HepG2 (cell line): ENCODE results near the gene CDCP2. TPM values are rescaled to one million over a fixed set of nuclear protein-coding genes. Genes with fewer than 3 reads are reported as not detected.
A peak's percentile ranks its signal among the peaks of the same experiment; 100 is the strongest.

Source experiments
- CREM ChIP-seq, 2 experiments: sonication (generic) in 1 of 2; formaldehyde crosslinking in 1 of 2; IDR thresholded peaks; 2 replicates each; pipeline versions ENCODE4 v1.4.0 to v1.6.1; 2016 to 2020; ENCODE audit warnings: antibody characterized with exemption in 1 of 2, mild to moderate bottlenecking in 1 of 2, missing genetic modification reagents in 1 of 2
- HNF4G ChIP-seq, 2 experiments: sonication (generic) in 1 of 2; formaldehyde crosslinking in 1 of 2; IDR thresholded peaks; 2 replicates each; pipeline versions ENCODE4 v1.4.0 to v1.6.1; 2011 to 2020; ENCODE audit warnings: borderline replicate concordance in 2 of 2, low read depth in 2 of 2, mild to moderate bottlenecking in 2 of 2, low read length in 1 of 2, missing genetic modification reagents in 1 of 2, moderate library complexity in 1 of 2
- JARID2 ChIP-seq: sonication (generic); formaldehyde crosslinking; IDR thresholded peaks from 2 replicates; pipeline ENCODE4 v1.8.1; 2023; ENCODE audit warnings: missing genetic modification reagents, inconsistent platforms; ENCODE audit not compliant: insufficient replicate concordance
- KDM6A ChIP-seq: IDR thresholded peaks from 2 replicates; pipeline ENCODE4 v1.6.1; 2016; ENCODE audit warnings: low read depth
- MIER2 ChIP-seq: IDR thresholded peaks from 2 replicates; pipeline ENCODE4 v1.6.1; 2016; ENCODE audit warnings: missing biosample characterization, missing genetic modification reagents
- TEAD2 ChIP-seq: sonication (generic); formaldehyde crosslinking; IDR thresholded peaks from 2 replicates; pipeline ENCODE4 v1.9.0; 2021; ENCODE audit warnings: missing genetic modification reagents
- TGIF2 ChIP-seq: IDR thresholded peaks from 2 replicates; pipeline ENCODE4 v1.6.1; 2016; ENCODE audit warnings: control low read depth, missing compliant biosample characterization
- ZBTB7A ChIP-seq: sonication (generic); formaldehyde crosslinking; IDR thresholded peaks from 2 replicates; pipeline ENCODE4 v1.8.0; 2022; ENCODE audit warnings: mild to moderate bottlenecking, missing genetic modification reagents
- ZFP82 ChIP-seq: sonication (generic); formaldehyde crosslinking; IDR thresholded peaks from 2 replicates; pipeline ENCODE4 v1.5.1; 2020; ENCODE audit warnings: mild to moderate bottlenecking, missing genetic modification reagents, borderline replicate concordance
- ZNF124 ChIP-seq: sonication (generic); formaldehyde crosslinking; IDR thresholded peaks from 2 replicates; pipeline ENCODE4 v1.4.0; 2020; ENCODE audit warnings: missing genetic modification reagents
- ZNF333 ChIP-seq: sonication (generic); formaldehyde crosslinking; IDR thresholded peaks from 2 replicates; pipeline ENCODE4 v1.4.0; 2020; ENCODE audit warnings: mild to moderate bottlenecking, missing genetic modification reagents, borderline replicate concordance
- ZNF335 ChIP-seq: sonication (generic); formaldehyde crosslinking; IDR thresholded peaks from 2 replicates; pipeline ENCODE4 v1.4.0; 2020; ENCODE audit warnings: missing genetic modification reagents
- ZNF761 ChIP-seq: sonication (generic); formaldehyde crosslinking; conservative IDR thresholded peaks from 2 replicates; pipeline ENCODE4 v1.4.0; 2020; ENCODE audit warnings: mild to moderate bottlenecking, missing genetic modification reagents
- ZNF788 ChIP-seq: sonication (generic); formaldehyde crosslinking; IDR thresholded peaks from 2 replicates; pipeline ENCODE4 v1.5.0; 2020; ENCODE audit warnings: mild to moderate bottlenecking, missing genetic modification reagents, borderline replicate concordance
- polyA plus RNA-seq, 8 experiments: library from polyadenylated mRNA; depleted of rRNA in 3 of 8; stranded (reverse) in 7 of 8; unstranded in 1 of 8; fragments of >200 nt; fragmentation: Illumina TruSeq in 4 of 8; extraction: Trizol in 4 of 8; gene quantifications; 2 replicates each; pipeline versions ENCODE4 v1.2.1 to v1.2.3, GENCODE V29; 2011 to 2016; ENCODE audit warnings: low read depth in 4 of 8, missing spikeins in 1 of 8, mixed read lengths in 1 of 8; ENCODE audit not compliant: insufficient read depth in 1 of 8
- total RNA-seq, 5 experiments: library from RNA; depleted of rRNA; stranded (reverse); fragments of >200 nt; fragmentation: Illumina TruSeq; extraction: Trizol; gene quantifications; 2 replicates each; pipeline ENCODE4 v1.2.3, GENCODE V29; 2016; ENCODE audit warnings: low read depth in 1 of 5
- TF ChIP-seq, protein P1 (sequence below): sonication (generic); formaldehyde crosslinking; IDR thresholded peaks from 2 replicates; pipeline ENCODE4 v1.8.1; 2023; ENCODE audit warnings: mild to moderate bottlenecking, moderate library complexity, missing genetic modification reagents
- TF ChIP-seq, protein P2 (sequence below): sonication (generic); formaldehyde crosslinking; IDR thresholded peaks from 2 replicates; pipeline ENCODE4 v1.4.0; 2020; ENCODE audit warnings: mild to moderate bottlenecking, missing genetic modification reagents
- TF ChIP-seq, protein P3 (sequence below): sonication (generic); formaldehyde crosslinking; conservative IDR thresholded peaks from 2 replicates; pipeline ENCODE4 v1.4.0; 2020; ENCODE audit warnings: missing genetic modification reagents
- TF ChIP-seq, protein P4 (sequence below): IDR thresholded peaks from 2 replicates; pipeline ENCODE4 v1.6.1; 2018; ENCODE audit warnings: missing genetic modification reagents, mild to moderate bottlenecking, missing compliant biosample characterization
- TF ChIP-seq, protein P5 (sequence below): sonication (generic); formaldehyde crosslinking; IDR thresholded peaks from 2 replicates; pipeline ENCODE4 v1.5.1; 2020; ENCODE audit warnings: missing genetic modification reagents, mild to moderate bottlenecking, borderline replicate concordance
- TF ChIP-seq, protein P6 (sequence below): sonication (generic); formaldehyde crosslinking; IDR thresholded peaks from 2 replicates; pipeline ENCODE4 v1.8.1; 2023; ENCODE audit warnings: mild to moderate bottlenecking, missing genetic modification reagents

The CDCP2 gene
- total and polyA plus RNA-seq, 2 of the 13 experiments (the other 11 are each of a cell fraction or from before 2014, with no cell fraction given): not detected

DNA sequence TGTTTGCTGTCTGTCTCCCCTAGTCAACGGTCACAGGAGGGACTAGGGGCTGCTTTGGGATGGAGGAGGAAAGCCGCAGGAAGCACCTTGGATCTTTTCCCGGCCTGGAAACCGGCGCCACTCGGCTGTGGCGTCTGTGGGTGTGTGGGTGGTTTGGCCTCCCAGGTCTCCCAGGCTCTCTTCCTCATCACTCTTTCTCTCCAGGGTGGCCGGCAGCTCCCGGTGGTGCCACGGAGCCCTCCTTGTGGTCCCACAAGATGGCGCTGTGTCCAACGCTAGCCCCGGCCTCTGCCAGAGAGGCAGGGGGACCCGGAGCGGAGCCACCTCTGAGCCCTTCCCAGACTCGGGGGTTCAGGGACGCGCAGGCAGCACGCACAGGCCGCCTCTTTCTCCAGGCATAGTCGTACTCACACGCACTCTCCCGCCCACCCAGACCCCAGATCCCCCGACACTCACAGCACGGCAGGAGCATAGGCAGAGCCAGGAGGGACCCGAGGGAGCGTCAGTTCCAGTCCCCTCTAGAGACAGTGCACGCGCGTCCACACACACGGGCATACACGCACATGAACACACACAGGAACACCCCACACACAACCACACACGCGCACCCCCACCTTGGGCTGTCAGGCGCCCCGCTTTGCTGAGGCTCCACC is 31.2 kb downstream of the CDCP2 start (continued):
- no peak for TF ChIP-seq ZFP82
- TF ChIP-seq, protein P1, sequence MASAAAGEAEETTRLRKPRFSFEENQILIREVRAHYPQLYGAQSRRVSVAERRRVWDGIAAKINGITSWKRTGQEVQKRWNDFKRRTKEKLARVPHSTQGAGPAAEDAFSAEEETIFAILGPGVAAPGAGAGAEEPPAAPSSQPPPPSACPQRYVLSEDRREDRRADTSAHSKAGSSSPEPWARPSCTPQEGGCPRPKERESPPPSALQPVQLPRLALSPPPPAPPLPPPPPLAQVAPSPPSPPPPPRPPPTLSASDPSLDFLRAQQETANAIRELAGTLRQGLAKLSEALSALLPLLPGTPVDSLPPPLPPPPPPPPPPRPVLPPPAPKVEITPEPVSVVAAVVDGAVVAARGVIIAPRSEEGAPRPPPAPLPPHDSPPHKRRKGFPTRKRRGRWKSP (CRISPR knock-in tag): no peak
- no peak for TF ChIP-seq TEAD2
- TF ChIP-seq ZNF761: no peak
- TF ChIP-seq ZNF124 (CRISPR knock-in tag): no peak
- TF ChIP-seq HNF4G (IDR thresholded peaks at IDR 0.05; ENCODE audit: borderline replicate concordance, low read depth, low read length): no peak
- TF ChIP-seq HNF4G (CRISPR knock-in tag; IDR thresholded peaks at IDR 0.05; ENCODE audit: borderline replicate concordance, low read depth): no peak
- TF ChIP-seq ZNF788 (CRISPR knock-in tag): no peak; the same call in 1 of the 2 replicates
- no peak for TF ChIP-seq ZBTB7A (CRISPR knock-in tag)
- TF ChIP-seq, protein P2, sequence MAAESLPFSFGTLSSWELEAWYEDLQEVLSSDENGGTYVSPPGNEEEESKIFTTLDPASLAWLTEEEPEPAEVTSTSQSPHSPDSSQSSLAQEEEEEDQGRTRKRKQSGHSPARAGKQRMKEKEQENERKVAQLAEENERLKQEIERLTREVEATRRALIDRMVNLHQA: no peak
- no peak for TF ChIP-seq TGIF2
- TF ChIP-seq ZNF333 (CRISPR knock-in tag): no peak
- TF ChIP-seq, protein P3, sequence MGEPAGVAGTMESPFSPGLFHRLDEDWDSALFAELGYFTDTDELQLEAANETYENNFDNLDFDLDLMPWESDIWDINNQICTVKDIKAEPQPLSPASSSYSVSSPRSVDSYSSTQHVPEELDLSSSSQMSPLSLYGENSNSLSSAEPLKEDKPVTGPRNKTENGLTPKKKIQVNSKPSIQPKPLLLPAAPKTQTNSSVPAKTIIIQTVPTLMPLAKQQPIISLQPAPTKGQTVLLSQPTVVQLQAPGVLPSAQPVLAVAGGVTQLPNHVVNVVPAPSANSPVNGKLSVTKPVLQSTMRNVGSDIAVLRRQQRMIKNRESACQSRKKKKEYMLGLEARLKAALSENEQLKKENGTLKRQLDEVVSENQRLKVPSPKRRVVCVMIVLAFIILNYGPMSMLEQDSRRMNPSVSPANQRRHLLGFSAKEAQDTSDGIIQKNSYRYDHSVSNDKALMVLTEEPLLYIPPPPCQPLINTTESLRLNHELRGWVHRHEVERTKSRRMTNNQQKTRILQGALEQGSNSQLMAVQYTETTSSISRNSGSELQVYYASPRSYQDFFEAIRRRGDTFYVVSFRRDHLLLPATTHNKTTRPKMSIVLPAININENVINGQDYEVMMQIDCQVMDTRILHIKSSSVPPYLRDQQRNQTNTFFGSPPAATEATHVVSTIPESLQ (CRISPR knock-in tag): no peak
- TF ChIP-seq KDM6A (CRISPR knock-in tag): no peak
- TF ChIP-seq ZNF335 (CRISPR knock-in tag): no peak
- TF ChIP-seq, protein P4, sequence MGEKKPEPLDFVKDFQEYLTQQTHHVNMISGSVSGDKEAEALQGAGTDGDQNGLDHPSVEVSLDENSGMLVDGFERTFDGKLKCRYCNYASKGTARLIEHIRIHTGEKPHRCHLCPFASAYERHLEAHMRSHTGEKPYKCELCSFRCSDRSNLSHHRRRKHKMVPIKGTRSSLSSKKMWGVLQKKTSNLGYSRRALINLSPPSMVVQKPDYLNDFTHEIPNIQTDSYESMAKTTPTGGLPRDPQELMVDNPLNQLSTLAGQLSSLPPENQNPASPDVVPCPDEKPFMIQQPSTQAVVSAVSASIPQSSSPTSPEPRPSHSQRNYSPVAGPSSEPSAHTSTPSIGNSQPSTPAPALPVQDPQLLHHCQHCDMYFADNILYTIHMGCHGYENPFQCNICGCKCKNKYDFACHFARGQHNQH (CRISPR knock-in tag): peak; percentile 62; the same call in 1 of the 2 replicates
- no peak for TF ChIP-seq JARID2 (CRISPR knock-in tag)
- TF ChIP-seq, protein P5, sequence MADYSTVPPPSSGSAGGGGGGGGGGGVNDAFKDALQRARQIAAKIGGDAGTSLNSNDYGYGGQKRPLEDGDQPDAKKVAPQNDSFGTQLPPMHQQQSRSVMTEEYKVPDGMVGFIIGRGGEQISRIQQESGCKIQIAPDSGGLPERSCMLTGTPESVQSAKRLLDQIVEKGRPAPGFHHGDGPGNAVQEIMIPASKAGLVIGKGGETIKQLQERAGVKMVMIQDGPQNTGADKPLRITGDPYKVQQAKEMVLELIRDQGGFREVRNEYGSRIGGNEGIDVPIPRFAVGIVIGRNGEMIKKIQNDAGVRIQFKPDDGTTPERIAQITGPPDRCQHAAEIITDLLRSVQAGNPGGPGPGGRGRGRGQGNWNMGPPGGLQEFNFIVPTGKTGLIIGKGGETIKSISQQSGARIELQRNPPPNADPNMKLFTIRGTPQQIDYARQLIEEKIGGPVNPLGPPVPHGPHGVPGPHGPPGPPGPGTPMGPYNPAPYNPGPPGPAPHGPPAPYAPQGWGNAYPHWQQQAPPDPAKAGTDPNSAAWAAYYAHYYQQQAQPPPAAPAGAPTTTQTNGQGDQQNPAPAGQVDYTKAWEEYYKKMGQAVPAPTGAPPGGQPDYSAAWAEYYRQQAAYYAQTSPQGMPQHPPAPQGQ: no peak
- no peak for TF ChIP-seq MIER2 (CRISPR knock-in tag)
- no peak for TF ChIP-seq CREM (IDR thresholded peaks at IDR 0.05)
- TF ChIP-seq CREM (CRISPR knock-in tag; IDR thresholded peaks at IDR 0.05): no peak
- TF ChIP-seq, protein P6, sequence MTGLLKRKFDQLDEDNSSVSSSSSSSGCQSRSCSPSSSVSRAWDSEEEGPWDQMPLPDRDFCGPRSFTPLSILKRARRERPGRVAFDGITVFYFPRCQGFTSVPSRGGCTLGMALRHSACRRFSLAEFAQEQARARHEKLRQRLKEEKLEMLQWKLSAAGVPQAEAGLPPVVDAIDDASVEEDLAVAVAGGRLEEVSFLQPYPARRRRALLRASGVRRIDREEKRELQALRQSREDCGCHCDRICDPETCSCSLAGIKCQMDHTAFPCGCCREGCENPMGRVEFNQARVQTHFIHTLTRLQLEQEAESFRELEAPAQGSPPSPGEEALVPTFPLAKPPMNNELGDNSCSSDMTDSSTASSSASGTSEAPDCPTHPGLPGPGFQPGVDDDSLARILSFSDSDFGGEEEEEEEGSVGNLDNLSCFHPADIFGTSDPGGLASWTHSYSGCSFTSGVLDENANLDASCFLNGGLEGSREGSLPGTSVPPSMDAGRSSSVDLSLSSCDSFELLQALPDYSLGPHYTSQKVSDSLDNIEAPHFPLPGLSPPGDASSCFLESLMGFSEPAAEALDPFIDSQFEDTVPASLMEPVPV (CRISPR knock-in tag): no peak
